ENCODE measurements around the gene TAF1.
"Not testable (repeated sequence)": the region's sequence is repeated elsewhere in the genome, so short reads cannot be mapped to it uniquely, and the experiment has no call there.

Gene TAF1, protein sequence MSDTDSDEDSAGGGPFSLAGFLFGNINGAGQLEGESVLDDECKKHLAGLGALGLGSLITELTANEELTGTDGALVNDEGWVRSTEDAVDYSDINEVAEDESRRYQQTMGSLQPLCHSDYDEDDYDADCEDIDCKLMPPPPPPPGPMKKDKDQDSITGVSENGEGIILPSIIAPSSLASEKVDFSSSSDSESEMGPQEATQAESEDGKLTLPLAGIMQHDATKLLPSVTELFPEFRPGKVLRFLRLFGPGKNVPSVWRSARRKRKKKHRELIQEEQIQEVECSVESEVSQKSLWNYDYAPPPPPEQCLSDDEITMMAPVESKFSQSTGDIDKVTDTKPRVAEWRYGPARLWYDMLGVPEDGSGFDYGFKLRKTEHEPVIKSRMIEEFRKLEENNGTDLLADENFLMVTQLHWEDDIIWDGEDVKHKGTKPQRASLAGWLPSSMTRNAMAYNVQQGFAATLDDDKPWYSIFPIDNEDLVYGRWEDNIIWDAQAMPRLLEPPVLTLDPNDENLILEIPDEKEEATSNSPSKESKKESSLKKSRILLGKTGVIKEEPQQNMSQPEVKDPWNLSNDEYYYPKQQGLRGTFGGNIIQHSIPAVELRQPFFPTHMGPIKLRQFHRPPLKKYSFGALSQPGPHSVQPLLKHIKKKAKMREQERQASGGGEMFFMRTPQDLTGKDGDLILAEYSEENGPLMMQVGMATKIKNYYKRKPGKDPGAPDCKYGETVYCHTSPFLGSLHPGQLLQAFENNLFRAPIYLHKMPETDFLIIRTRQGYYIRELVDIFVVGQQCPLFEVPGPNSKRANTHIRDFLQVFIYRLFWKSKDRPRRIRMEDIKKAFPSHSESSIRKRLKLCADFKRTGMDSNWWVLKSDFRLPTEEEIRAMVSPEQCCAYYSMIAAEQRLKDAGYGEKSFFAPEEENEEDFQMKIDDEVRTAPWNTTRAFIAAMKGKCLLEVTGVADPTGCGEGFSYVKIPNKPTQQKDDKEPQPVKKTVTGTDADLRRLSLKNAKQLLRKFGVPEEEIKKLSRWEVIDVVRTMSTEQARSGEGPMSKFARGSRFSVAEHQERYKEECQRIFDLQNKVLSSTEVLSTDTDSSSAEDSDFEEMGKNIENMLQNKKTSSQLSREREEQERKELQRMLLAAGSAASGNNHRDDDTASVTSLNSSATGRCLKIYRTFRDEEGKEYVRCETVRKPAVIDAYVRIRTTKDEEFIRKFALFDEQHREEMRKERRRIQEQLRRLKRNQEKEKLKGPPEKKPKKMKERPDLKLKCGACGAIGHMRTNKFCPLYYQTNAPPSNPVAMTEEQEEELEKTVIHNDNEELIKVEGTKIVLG (N-terminal part only)

DNA sequence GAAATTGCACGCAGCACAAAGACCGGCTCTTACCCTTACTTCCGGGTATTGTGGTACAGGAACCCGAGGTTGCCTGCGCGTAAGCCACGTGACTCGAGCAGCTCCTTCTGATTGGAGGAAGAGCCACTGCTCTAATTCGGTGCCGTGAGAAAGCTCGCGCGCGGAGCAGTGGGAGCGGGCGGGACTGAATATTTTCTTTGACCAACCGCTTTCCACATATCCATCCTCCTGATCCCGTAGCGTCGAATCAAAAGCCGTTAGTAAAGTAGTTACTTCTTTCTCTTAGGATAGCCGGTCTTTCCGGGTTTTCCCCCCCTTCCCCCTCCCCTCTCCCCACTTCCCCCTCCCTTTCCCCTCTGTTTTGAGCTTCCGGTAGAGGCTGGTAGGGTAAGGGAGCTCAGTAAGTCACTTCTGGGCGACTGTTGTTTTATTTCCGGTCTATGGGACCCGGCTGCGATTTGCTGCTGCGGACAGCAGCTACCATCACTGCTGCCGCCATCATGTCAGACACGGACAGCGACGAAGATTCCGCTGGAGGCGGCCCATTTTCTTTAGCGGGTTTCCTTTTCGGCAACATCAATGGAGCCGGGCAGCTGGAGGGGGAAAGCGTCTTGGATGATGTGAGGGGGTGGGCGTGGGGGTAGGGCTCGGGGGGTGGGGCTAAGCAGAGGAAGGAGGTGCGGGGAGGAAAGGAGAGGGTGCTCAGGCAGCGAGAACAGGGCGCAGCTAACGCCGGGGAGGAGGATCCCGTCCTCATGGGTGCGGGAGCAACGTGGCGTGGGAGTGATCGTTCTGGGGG, at the start of gene TAF1:
TAF1 (plus strand) TSS at position 483 of the 799 bp plus-strand sequence; CDS start at position 501, 18 bp downstream.
- Histone ChIP-seq H3K27ac (ENCODE audit: poor library complexity, severe bottlenecking) (peak within 1 kb of the TSS; percentile 80), H3K27me3 (ENCODE audit: insufficient read depth, poor library complexity, severe bottlenecking) (no peaks in the 10 kb centered on the region), H3K4me3 (ENCODE audit: severe bottlenecking) (peak within 1 kb of the TSS; percentile 58), H3K36me3 (ENCODE audit: low read depth) (peaks cover 26% of the 10 kb centered on the region), H3K9me3 (ENCODE audit: severe bottlenecking) (no peaks in the 10 kb centered on the region), H3K4me1 (ENCODE audit: insufficient read depth, poor library complexity, severe bottlenecking) (no peaks in the 10 kb centered on the region)
- DNase-seq (ENCODE audit: low spot score) (peak; percentile 90), ATAC-seq (ENCODE audit: low read depth) (peak; percentile 94)
- no peak for TF ChIP-seq CTCF (IDR thresholded peaks at IDR 0.05; ENCODE audit: poor library complexity, severe bottlenecking)

DNA sequence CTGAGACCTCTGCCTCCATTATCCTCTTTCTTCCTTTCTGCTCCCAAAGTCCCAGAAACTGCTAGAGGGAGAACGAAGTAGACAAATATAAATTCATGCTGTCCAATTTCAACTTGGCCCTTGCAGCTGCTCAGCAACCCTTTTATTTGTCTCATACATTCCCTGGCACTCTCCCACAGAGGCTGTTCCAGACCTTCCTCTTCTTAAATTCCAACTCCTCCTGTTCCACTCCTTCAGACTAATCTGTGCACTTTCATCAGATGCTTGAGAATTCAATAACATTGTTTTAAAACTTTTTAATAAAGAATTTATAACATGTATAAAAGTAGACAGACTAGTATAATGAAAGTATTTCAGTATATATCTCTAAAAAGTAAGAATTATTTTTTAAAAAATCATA, 49.2 kb upstream of the TAF1 start:
- not testable (repeated sequence) for H3K27ac ChIP-seq (ENCODE audit: poor library complexity, severe bottlenecking); H3K36me3 ChIP-seq (ENCODE audit: low read depth); ATAC-seq (ENCODE audit: low read depth); DNase-seq (ENCODE audit: low spot score); H3K27me3 ChIP-seq (ENCODE audit: insufficient read depth, poor library complexity, severe bottlenecking); H3K4me1 ChIP-seq (ENCODE audit: insufficient read depth, poor library complexity, severe bottlenecking); H3K9me3 ChIP-seq (ENCODE audit: severe bottlenecking); H3K4me3 ChIP-seq (ENCODE audit: severe bottlenecking)

- H3K27ac ChIP-seq (ENCODE audit: poor library complexity, severe bottlenecking) = no peak overlapping the region
- DNase-seq (ENCODE audit: low spot score) = no peak
- ATAC-seq (ENCODE audit: low read depth) = no peak
- no peaks in the 10 kb centered on the region for H3K36me3 ChIP-seq (ENCODE audit: low read depth)
- H3K9me3 ChIP-seq (ENCODE audit: severe bottlenecking) = no peaks in the 10 kb centered on the region
- no peak for TF ChIP-seq CTCF (IDR thresholded peaks at IDR 0.05; ENCODE audit: poor library complexity, severe bottlenecking)
- no peak overlapping the region for H3K4me3 ChIP-seq (ENCODE audit: severe bottlenecking)
- no peaks in the 10 kb centered on the region for H3K4me1 ChIP-seq (ENCODE audit: insufficient read depth, poor library complexity, severe bottlenecking)
- H3K27me3 ChIP-seq (ENCODE audit: insufficient read depth, poor library complexity, severe bottlenecking) = no peaks in the 10 kb centered on the region
Observed at GRCh38 chrX:71320126-71320525, 46.0 kb upstream of the TAF1 start.

DNA sequence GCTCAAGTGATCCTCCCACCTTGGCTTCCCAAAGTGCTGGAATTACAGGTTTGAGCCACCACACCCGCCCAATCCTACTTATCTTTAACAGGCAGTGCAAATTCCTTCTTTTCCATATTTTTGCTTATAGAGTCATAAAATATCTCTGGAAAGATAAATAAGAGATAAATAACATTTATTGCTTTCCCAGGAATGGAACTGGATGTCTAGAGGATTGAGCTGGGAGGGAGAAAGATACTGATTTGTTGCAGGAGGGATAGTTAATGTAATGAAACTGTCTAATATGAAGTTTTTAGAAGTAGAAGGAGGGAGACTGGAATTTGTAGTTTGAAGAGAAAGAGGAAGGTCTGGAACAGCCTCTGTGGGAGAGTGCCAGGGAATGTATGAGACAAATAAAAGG, 44.4 kb upstream of the TAF1 start:
- Histone ChIP-seq H3K27ac (ENCODE audit: poor library complexity, severe bottlenecking) (no peak overlapping the region), H3K36me3 (ENCODE audit: low read depth) (no peaks in the 10 kb centered on the region), H3K4me1 (ENCODE audit: insufficient read depth, poor library complexity, severe bottlenecking) (no peaks in the 10 kb centered on the region), H3K9me3 (ENCODE audit: severe bottlenecking) (no peaks in the 10 kb centered on the region), H3K4me3 (ENCODE audit: severe bottlenecking) (no peak overlapping the region), H3K27me3 (ENCODE audit: insufficient read depth, poor library complexity, severe bottlenecking) (no peaks in the 10 kb centered on the region)
- no peak for ATAC-seq (ENCODE audit: low read depth)
- no peak for DNase-seq (ENCODE audit: low spot score)
- no peak for TF ChIP-seq CTCF (IDR thresholded peaks at IDR 0.05; ENCODE audit: poor library complexity, severe bottlenecking)

- not testable (repeated sequence) for ATAC-seq (ENCODE audit: low read depth); H3K36me3 ChIP-seq (ENCODE audit: low read depth); DNase-seq (ENCODE audit: low spot score); H3K4me3 ChIP-seq (ENCODE audit: severe bottlenecking); H3K9me3 ChIP-seq (ENCODE audit: severe bottlenecking); H3K27ac ChIP-seq (ENCODE audit: poor library complexity, severe bottlenecking); H3K27me3 ChIP-seq (ENCODE audit: insufficient read depth, poor library complexity, severe bottlenecking); H3K4me1 ChIP-seq (ENCODE audit: insufficient read depth, poor library complexity, severe bottlenecking)
Observed at GRCh38 chrX:71324452-71324851, 41.7 kb upstream of the TAF1 start.
